ENCODE measurements around the gene SCN5A. TPM values are rescaled to one million over a fixed set of nuclear protein-coding genes. Genes with fewer than 3 reads are reported as not detected.

SCN5A gene
- total RNA-seq, 1 experiment from 2014 or later: 11.5 TPM

DNA sequence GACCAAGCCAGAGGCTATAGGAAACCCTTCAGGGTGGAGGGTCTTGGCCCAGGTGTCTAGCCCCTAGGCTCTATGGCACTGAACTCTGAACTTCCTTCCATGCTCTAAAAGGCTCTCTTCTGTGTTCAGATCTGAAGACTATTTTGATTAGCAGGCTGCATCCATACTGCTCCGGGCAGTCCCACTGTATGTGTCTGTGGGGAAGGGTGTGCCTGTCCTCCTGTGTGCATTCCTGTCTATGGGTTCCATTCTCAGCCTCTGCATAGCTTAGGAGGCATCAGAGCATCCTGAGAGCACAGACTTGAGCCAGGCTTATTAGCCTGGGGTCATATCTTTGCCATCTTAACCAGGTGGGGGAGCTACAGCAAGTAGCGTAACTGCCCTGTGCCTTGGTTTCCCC lies 115.3 kb downstream of the SCN5A start:
- Histone ChIP-seq H3K4me1 (ENCODE audit: control insufficient read depth in 1 of 2, insufficient read depth in 2 of 2, low read length in 2 of 2) (no peaks in the 10 kb centered on the region), H3K9ac (ENCODE audit: low read length) (no peak overlapping the region), H3K79me2 (ENCODE audit: insufficient read depth, low read length) (peaks cover 4% of the 10 kb centered on the region; the same call in 1 of the 2 replicates), H3K27ac (ENCODE audit: low read depth, low read length) (no peak overlapping the region), H3K36me3 (ENCODE audit: control insufficient read depth in 1 of 2, insufficient read depth in 2 of 2, low read length in 2 of 2) (no peaks in the 10 kb centered on the region), H4K20me1 (ENCODE audit: insufficient read depth) (no peaks in the 10 kb centered on the region), H3K4me3 (replicated peaks in 1 of 2; ENCODE audit: low read depth in 1 of 2, low read length in 2 of 2) (no peak overlapping the region), H3K4me2 (ENCODE audit: low read length) (no peak overlapping the region), H3K27me3 (ENCODE audit: insufficient read depth, low read length) (no peaks in the 10 kb centered on the region), H2AFZ (ENCODE audit: low read depth, low read length, poor library complexity, severe bottlenecking) (no peak overlapping the region), H3K9me2 (ENCODE audit: insufficient read depth) (no peaks in the 10 kb centered on the region), H3K9me3 (ENCODE audit: control insufficient read depth in 1 of 2, insufficient read depth in 1 of 2, low read depth in 1 of 2, low read length in 2 of 2) (no peaks in the 10 kb centered on the region)
- intact Hi-C loops (cut with micrococcal nuclease): no loop called here
- BruUV-seq (replicated peaks): no TSS peak
- ATAC-seq (no peak), DNase-seq (ENCODE audit: low read depth, low spot score) (no peak)
- TF ChIP-seq, protein P1, sequence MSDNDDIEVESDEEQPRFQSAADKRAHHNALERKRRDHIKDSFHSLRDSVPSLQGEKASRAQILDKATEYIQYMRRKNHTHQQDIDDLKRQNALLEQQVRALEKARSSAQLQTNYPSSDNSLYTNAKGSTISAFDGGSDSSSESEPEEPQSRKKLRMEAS (IDR thresholded peaks at IDR 0.05): no peak
- TF ChIP-seq EGR1 (IDR thresholded peaks at IDR 0.05; ENCODE audit: low read depth): no peak
- no peak for TF ChIP-seq SIN3A (IDR thresholded peaks at IDR 0.05; ENCODE audit: low read depth)
- no peak for TF ChIP-seq RAD21 (IDR thresholded peaks at IDR 0.05; ENCODE audit: low read depth)
- no peak for TF ChIP-seq ZFX (IDR thresholded peaks at IDR 0.05)
- no peak for TF ChIP-seq SRF (IDR thresholded peaks at IDR 0.05; ENCODE audit: low read depth)
- no peak for TF ChIP-seq CEBPB (IDR thresholded peaks at IDR 0.05; ENCODE audit: low read depth)
- TF ChIP-seq SP1 (IDR thresholded peaks at IDR 0.05; ENCODE audit: low read depth): no peak
- TF ChIP-seq ELF1 (IDR thresholded peaks at IDR 0.05; ENCODE audit: borderline replicate concordance, low read depth): no peak
- TF ChIP-seq CBX3 (IDR thresholded peaks at IDR 0.05; ENCODE audit: low read depth): no peak
- TF ChIP-seq POLR2A (IDR thresholded peaks at IDR 0.05; ENCODE audit: borderline replicate concordance, extremely low read depth, insufficient read depth, insufficient read length): no peak
- TF ChIP-seq ZNF274 (IDR thresholded peaks at IDR 0.05; ENCODE audit: low read depth, low read length): no peak
- TF ChIP-seq, protein P2, sequence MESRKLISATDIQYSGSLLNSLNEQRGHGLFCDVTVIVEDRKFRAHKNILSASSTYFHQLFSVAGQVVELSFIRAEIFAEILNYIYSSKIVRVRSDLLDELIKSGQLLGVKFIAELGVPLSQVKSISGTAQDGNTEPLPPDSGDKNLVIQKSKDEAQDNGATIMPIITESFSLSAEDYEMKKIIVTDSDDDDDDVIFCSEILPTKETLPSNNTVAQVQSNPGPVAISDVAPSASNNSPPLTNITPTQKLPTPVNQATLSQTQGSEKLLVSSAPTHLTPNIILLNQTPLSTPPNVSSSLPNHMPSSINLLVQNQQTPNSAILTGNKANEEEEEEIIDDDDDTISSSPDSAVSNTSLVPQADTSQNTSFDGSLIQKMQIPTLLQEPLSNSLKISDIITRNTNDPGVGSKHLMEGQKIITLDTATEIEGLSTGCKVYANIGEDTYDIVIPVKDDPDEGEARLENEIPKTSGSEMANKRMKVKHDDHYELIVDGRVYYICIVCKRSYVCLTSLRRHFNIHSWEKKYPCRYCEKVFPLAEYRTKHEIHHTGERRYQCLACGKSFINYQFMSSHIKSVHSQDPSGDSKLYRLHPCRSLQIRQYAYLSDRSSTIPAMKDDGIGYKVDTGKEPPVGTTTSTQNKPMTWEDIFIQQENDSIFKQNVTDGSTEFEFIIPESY (IDR thresholded peaks at IDR 0.05; ENCODE audit: extremely low read depth, insufficient replicate concordance, low read length): no peak
- TF ChIP-seq EZH2 (IDR thresholded peaks at IDR 0.05): no peak
- TF ChIP-seq, protein P3, sequence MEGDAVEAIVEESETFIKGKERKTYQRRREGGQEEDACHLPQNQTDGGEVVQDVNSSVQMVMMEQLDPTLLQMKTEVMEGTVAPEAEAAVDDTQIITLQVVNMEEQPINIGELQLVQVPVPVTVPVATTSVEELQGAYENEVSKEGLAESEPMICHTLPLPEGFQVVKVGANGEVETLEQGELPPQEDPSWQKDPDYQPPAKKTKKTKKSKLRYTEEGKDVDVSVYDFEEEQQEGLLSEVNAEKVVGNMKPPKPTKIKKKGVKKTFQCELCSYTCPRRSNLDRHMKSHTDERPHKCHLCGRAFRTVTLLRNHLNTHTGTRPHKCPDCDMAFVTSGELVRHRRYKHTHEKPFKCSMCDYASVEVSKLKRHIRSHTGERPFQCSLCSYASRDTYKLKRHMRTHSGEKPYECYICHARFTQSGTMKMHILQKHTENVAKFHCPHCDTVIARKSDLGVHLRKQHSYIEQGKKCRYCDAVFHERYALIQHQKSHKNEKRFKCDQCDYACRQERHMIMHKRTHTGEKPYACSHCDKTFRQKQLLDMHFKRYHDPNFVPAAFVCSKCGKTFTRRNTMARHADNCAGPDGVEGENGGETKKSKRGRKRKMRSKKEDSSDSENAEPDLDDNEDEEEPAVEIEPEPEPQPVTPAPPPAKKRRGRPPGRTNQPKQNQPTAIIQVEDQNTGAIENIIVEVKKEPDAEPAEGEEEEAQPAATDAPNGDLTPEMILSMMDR (IDR thresholded peaks at IDR 0.05 in 2 of 3, conservative IDR thresholded peaks at IDR 0.05 in 1 of 3; ENCODE audit: borderline replicate concordance in 1 of 3, insufficient read depth in 1 of 3, low read depth in 2 of 3, low read length in 2 of 3): no peak
- no peak for TF ChIP-seq JUND (IDR thresholded peaks at IDR 0.05)
- TF ChIP-seq TCF7L2 (IDR thresholded peaks at IDR 0.05; ENCODE audit: borderline replicate concordance, extremely low read depth, insufficient read depth, insufficient read length): no peak
- no peak for TF ChIP-seq EZH2phosphoT487 (IDR thresholded peaks at IDR 0.05; ENCODE audit: borderline replicate concordance)
- ChIA-PET RAD21 (ENCODE audit: low non-redundant PET in 1 of 2, low total read pairs in 2 of 2, uncharacterized antibody in 2 of 2, unreplicated experiment in 2 of 2) (no interaction called here), POLR2A (no interaction called here), CTCF (interaction anchor here (1.5 kb wide), 1 partner anchor 13 kb away, joined by 4 read pairs; no protein-coding TSS in a partner anchor)
